Breast epithelium (tissue), 4 donors: ENCODE measurements around the gene PGLYRP4. TPM values are rescaled to one million over a fixed set of nuclear protein-coding genes. Genes with fewer than 3 reads are reported as not detected.
A peak's percentile ranks its signal among the peaks of the same experiment; 100 is the strongest.

Experiments used
- DNase-seq, 2 donors: peaks; one replicate each; pipeline ENCODE4 v3.0.0-alpha.2; 2019; ENCODE audit warnings: low spot score in 2 of 2
- H3K27ac ChIP-seq, 2 donors: fragments of 200-600 bp; sonication (generic) in 1 of 2; one replicate each; pipeline ENCODE4 v1.5.1; 2016 to 2019; ENCODE audit warnings: mild to moderate bottlenecking in 1 of 2
- H3K27me3 ChIP-seq, 2 donors: fragments of 200-600 bp; sonication (generic) in 1 of 2; one replicate each; pipeline versions ENCODE4 v1.5.1 to v1.6.0; 2017 to 2019; ENCODE audit warnings: control low read depth in 1 of 2, mild to moderate bottlenecking in 1 of 2
- H3K36me3 ChIP-seq: fragments of 200-600 bp; one replicate; pipeline ENCODE4 v1.5.1; 2019
- H3K4me1 ChIP-seq, 2 donors: fragments of 200-600 bp; sonication (generic); one replicate each; pipeline ENCODE4 v1.5.1; 2016 to 2019; ENCODE audit warnings: control low read depth in 1 of 2
- H3K4me3 ChIP-seq, 3 donors: fragments of 200-600 bp; sonication (generic); 1 replicate in 2 of 3; 2 replicates in 1 of 3; pipeline ENCODE4 v1.5.1; 2016 to 2019; ENCODE audit warnings: mild to moderate bottlenecking in 3 of 3, moderate library complexity in 2 of 3
- H3K9me3 ChIP-seq, 2 donors: fragments of 200-600 bp; sonication (generic) in 1 of 2; one replicate each; pipeline ENCODE4 v1.5.1; 2016 to 2019; ENCODE audit warnings: control low read depth in 1 of 2
- POLR2A ChIP-seq: fragments of 450-650 bp; IDR thresholded peaks from one replicate; pipeline ENCODE4 v1.6.1; 2016; ENCODE audit warnings: antibody characterized with exemption, mild to moderate bottlenecking, moderate library complexity
- POLR2AphosphoS5 ChIP-seq, 3 donors: sonication (generic); formaldehyde crosslinking; IDR thresholded peaks; one replicate each; pipeline ENCODE4 v1.6.1; 2017; ENCODE audit warnings: antibody characterized with exemption in 3 of 3
- intact Hi-C: fragments of 100-400 bp; cut with DNase I; formaldehyde crosslinking; loops from one replicate; pipeline ENCODE4 v1.15.1; 2023; ENCODE audit warnings: low total_unique reads
- total RNA-seq, 3 donors: library from RNA; depleted of rRNA; stranded (reverse); fragments of >200 nt; gene quantifications; one replicate each; pipeline ENCODE4 v1.1.0, GENCODE V29; 2016
- TF ChIP-seq, protein P1 (sequence below), 3 donors: fragments of 450-650 bp; IDR thresholded peaks; one replicate each; pipeline ENCODE4 v1.5.1; 2016 to 2017; ENCODE audit warnings: antibody characterized with exemption in 3 of 3, mild to moderate bottlenecking in 3 of 3, moderate library complexity in 3 of 3

The PGLYRP4 gene
- total RNA-seq, 3 donors from 2014 or later = not detected

DNA sequence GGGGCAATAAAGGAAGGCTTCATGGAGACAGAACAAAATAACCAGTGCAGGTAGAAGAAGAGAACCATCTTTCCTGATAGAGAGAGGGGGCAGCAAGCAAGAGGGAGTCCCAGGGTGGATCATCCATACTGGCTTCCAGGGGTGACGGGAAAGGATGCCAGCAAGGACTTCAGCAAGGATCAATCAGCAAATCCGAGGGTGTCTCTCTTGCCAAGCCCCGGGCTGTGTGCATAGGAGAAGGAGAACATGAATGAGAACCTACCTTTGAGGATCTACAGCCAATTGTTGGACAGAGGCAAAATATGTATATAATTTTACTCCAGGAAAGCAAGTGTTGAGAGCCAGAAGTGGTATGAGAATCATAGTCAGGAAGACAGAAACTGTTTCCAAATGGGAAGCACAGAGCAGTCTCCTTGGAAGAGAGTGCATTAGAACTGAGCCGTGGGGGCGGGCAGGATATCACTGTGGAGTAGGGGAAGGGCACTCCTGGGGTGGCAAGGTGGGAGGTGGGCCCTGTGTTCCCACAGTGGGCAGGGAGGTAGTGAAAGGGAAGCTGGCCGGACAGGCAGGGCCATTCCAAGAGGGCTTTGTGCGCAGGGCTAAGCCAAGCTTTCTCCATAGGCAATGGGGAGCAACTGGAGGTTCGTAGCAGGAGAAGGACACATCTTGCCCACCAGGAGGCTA lies 7.9 kb upstream of the PGLYRP4 start:
- no peaks in the 10 kb centered on the region for H3K27me3 ChIP-seq
- no peaks in the 10 kb centered on the region for H3K36me3 ChIP-seq
- H3K4me3 ChIP-seq = no peak overlapping the region
- intact Hi-C loops = no loop called here
- H3K27ac ChIP-seq = peak overlapping the region; percentile 87 to 90
- no peaks in the 10 kb centered on the region for H3K9me3 ChIP-seq
- DNase-seq = peak in 1 of 2 donors; percentile 14
- peaks cover 0 to 9% of the 10 kb centered on the region in 2 donors for H3K4me1 ChIP-seq
- TF ChIP-seq POLR2AphosphoS5 (IDR thresholded peaks at IDR 0.05) (no peak), POLR2A (no peak)

DNA sequence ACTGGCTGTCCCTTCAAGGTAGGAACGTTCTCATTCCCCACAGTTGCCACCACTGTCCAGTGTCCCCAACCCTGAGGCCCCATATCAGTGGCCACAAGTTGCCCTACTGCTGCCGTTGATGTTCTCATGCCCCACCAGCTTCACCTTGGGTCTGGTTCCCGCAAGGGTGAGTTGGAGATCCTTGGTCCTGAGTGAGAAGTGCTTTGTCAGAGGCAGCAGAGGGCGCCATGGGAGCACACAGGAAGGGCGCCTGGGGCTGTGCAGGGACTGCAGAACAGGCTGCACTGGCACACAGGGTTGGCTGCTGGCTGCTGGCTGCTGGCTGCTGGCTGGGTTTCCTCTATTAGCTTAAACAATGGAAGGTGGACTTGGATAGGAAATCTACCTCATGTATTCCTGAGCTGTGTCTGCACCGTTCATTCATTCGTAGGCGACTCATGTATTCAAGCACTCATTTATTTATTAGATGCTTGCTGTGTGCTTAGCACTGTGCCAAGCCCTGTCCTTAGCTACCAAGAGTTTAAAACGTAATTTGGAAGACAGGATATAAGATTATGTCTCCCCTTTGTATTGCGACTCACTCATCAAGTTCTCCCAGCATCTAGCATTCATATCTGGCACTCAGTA lies 6.9 kb upstream of the PGLYRP4 start:
- Histone ChIP-seq H3K4me1 (peaks cover 0 to 9% of the 10 kb centered on the region in 2 donors), H3K27me3 (no peaks in the 10 kb centered on the region), H3K9me3 (no peaks in the 10 kb centered on the region), H3K36me3 (no peaks in the 10 kb centered on the region), H3K27ac (no peak overlapping the region), H3K4me3 (no peak overlapping the region)
- TF ChIP-seq POLR2AphosphoS5 (IDR thresholded peaks at IDR 0.05) (no peak), POLR2A (no peak)
- TF ChIP-seq, protein P1, sequence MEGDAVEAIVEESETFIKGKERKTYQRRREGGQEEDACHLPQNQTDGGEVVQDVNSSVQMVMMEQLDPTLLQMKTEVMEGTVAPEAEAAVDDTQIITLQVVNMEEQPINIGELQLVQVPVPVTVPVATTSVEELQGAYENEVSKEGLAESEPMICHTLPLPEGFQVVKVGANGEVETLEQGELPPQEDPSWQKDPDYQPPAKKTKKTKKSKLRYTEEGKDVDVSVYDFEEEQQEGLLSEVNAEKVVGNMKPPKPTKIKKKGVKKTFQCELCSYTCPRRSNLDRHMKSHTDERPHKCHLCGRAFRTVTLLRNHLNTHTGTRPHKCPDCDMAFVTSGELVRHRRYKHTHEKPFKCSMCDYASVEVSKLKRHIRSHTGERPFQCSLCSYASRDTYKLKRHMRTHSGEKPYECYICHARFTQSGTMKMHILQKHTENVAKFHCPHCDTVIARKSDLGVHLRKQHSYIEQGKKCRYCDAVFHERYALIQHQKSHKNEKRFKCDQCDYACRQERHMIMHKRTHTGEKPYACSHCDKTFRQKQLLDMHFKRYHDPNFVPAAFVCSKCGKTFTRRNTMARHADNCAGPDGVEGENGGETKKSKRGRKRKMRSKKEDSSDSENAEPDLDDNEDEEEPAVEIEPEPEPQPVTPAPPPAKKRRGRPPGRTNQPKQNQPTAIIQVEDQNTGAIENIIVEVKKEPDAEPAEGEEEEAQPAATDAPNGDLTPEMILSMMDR (IDR thresholded peaks at IDR 0.05) = peak; percentile 23 to 53 (median 51)
- intact Hi-C loops = no loop called here
- peak in 1 of 2 donors; percentile 65 for DNase-seq

DNA sequence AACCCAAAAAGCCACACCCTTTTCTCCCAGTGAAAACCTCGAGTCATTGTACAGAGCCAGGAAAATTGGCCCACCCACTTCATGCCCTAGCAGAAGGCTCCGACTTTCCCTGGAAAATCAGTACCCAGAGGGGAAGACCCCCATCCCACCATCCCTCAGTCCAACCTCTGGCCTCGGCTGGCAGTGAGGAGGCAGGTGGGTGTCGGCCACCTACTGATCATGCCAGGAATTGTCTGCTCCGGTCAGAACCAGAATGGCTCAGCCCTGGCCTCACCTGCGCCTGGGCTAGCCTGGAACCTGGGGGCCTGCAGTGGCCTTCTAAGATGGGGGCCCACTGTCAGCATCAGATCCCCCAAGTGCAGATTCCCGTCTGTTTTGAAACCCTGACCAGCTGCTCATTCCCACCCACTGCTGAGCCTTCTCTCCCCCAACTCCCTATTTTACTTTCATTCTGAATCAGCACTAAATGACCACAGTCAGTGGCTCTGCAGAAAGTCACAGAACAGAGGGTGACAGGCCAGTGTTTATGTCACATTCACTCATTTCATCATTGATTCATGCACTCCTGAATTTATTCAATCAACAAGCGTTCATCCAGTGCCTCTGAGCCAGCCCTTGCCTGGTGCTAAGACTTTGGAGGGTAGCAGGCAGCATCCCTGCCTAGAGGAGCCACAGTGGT lies 6.0 kb upstream of the PGLYRP4 start:
- Histone ChIP-seq H3K9me3 (no peaks in the 10 kb centered on the region), H3K36me3 (no peaks in the 10 kb centered on the region), H3K4me1 (peaks cover 0 to 9% of the 10 kb centered on the region in 2 donors), H3K27ac (no peak overlapping the region), H3K27me3 (no peaks in the 10 kb centered on the region), H3K4me3 (no peak overlapping the region)
- peak in 1 of 2 donors; percentile 10 for DNase-seq
- TF ChIP-seq, protein P1 (IDR thresholded peaks at IDR 0.05) = no peak
- TF ChIP-seq POLR2AphosphoS5 (IDR thresholded peaks at IDR 0.05) (no peak), POLR2A (no peak)
- intact Hi-C loops = no loop called here

- Histone ChIP-seq H3K9me3 (no peaks in the 10 kb centered on the region), H3K36me3 (no peaks in the 10 kb centered on the region), H3K27me3 (peaks cover 0 to under 1% of the 10 kb centered on the region in 2 donors), H3K27ac (no peak overlapping the region), H3K4me1 (peaks cover 0 to 9% of the 10 kb centered on the region in 2 donors), H3K4me3 (no peak overlapping the region)
- DNase-seq = peak in 1 of 2 donors; percentile 12
- intact Hi-C loops = loop anchor here (2.0 kb wide), 1 partner anchor 141 kb away; no protein-coding TSS in a partner anchor
- no peak for TF ChIP-seq POLR2AphosphoS5 (IDR thresholded peaks at IDR 0.05)
- TF ChIP-seq, protein P1 (IDR thresholded peaks at IDR 0.05) = no peak
- TF ChIP-seq POLR2A = no peak
Observed at GRCh38 chr1:153353226-153353947, 4.7 kb upstream of the PGLYRP4 start.

GRCh38 chr1:153352523-153352922 lies 3.9 kb upstream of the PGLYRP4 start:
- TF ChIP-seq POLR2AphosphoS5 (IDR thresholded peaks at IDR 0.05) (peak in 1 of 3 donors; percentile 37), POLR2A (no peak)
- TF ChIP-seq, protein P1 (IDR thresholded peaks at IDR 0.05) = peak; percentile 60 to 85 (median 80)
- Histone ChIP-seq H3K4me1 (peaks cover 0 to 4% of the 10 kb centered on the region in 2 donors), H3K27me3 (peaks cover 0 to 6% of the 10 kb centered on the region in 2 donors), H3K27ac (no peak overlapping the region), H3K36me3 (no peaks in the 10 kb centered on the region), H3K4me3 (no peak overlapping the region), H3K9me3 (no peaks in the 10 kb centered on the region)
- intact Hi-C loops = loop anchor here (2.0 kb wide), 1 partner anchor 142 kb away; no protein-coding TSS in a partner anchor
- peak; percentile 45 to 62 for DNase-seq
